Measurements from ENCODE around the gene EBF3.

Gene EBF3

DNA sequence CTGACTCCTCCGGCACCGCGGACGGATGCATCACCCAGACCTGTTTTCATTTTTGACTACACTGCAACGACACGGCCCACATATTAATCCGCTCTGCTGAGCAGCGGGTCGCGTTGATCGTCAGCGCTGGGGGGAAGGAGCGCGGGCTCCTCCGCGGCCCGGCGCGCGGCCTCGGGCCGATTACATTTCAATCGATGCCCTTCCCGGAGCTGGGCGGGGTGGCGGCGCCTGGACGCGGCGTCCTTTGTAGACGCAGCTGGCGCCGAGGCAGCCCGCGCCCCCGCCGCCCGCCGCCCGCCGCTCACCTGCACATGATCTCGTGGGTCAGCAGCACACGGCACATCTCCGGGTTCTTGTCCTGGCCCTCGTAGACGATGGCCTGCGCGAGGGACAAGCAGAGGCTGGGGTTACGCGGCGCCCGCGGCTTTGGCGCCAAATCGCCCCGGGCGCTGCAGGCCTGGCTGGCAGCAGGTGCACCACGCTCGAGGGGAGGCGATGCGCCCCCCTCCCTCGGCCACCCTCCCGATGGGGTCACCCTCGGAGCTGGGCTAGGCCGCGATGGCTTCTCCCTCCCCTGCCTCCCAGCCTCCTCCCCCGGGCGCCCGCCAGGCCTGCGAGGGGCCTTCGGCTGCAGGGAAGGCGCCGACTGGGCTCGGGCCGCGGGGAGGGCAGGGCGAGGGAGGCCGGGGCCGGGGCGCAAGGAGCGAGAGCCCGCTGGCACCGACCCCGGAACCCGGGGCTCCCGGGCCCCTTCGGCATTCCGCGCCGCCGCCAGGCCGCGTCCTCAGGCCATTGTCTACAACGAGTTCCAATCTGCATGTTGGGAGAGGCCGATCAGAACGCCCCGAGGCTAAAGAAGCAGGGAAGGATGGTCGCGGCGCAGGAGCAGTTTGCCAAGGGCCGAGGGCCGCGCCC, 5.2 kb downstream of the EBF3 start:
- DNase-seq: no peak

DNA sequence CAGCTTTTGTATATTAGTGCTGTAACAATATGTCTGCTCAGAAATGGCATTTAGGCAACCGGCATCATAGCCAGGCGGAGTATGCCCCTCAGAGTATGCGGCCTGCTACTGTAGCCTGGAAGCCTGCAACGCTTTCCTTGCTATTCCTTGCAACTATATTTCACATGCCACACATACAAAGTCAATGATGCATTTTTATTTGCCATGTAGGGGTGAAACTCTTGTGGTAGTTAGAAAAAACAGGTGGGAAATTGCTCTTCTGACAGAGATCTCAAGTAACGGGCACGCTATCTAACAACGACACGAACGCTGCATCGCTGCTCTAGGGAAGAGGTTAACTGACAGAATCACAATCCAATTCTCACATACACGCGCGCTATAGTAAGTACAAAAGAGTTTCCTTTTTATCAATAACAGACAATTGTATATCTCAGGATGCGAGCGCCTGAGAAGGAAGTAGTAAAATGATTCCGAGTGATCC, 5.9 kb downstream of the EBF3 start:
- no peak for DNase-seq

DNA sequence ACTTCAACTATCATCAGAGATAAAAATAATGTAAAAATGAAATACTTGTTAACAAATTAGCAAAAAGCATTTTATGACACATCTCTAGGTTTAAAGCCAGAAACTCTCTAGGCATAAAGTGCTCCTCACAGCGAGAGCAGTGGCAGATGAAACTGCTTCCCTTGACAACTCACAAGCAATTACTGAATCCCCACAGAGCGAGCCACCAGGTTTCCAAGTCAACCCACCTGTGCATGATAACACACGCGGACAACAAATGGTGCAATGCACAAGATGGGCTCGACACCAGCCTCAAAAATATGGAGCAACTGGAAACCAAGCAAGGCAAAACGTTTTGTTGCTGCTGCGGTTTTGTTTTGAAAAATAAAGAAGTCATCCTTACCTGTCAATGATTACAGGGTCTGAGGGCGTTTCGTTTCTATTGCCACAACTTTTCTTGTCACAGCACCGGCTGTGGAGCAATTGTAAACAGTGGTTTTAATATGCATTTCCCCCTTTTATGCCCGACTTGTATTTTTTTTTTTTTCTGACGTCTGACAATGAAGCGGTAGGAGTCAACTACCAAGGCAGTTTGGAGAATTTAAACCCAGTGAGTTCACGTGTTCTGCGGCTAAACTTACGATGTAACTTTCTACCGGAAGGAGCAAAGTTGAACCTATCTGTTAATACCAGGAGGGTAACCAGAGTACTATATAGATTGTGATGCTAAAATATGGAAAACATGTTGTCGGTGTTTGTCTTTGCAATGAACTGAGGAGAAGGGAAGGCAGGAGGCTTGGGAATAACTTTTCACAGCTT, 7.0 kb downstream of the EBF3 start:
- no peak for DNase-seq

DNA sequence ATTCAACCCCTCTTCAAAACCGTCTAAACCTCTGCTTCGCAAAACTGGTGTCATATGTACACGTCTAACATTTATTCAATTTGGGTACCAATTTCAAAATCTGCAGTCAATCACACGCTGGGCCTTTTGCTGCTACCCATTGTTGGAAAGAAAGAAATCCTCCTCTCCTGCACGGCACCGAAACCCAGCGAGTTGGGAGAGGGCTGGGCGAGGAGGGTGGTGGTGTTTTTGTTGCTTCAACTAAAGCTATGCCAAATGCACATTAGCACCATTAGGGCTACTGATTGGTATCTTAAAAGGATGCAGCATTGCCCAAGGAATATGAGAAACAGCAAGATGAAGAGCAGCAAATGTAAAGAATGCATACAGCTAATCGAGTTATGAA, 7.8 kb downstream of the EBF3 start:
- no peak for DNase-seq

DNA sequence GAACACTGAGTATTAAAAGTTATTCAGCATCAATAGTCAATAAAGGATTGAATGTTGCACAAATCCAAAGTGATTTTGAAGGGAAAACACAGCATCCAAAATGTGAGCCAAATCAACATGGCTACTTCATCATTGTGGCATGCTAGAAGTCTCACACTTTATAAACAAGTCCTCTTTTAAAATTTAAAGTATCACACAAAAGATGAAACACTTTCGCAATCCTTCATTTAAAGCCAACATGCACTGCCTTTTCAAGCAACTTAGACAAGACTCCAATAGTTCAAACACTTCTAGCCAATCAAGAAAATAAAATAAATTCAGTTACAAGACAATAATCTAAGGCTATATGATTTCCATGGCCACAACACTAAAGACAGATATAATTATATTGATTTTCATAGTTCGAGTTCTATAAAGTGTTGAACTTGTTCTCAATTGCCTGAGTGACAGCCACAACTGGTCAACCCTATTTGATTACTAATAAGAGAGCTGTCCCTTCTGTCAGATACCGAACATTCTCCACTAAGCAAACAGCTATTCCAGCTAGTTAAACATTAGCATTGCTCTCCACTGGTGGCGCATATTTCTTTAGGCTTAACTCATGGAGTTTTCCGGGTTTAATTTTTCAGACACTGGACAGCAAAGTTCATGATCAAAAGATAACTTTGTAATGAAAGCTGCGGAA, 8.3 kb downstream of the EBF3 start:
- DNase-seq: no peak

DNA sequence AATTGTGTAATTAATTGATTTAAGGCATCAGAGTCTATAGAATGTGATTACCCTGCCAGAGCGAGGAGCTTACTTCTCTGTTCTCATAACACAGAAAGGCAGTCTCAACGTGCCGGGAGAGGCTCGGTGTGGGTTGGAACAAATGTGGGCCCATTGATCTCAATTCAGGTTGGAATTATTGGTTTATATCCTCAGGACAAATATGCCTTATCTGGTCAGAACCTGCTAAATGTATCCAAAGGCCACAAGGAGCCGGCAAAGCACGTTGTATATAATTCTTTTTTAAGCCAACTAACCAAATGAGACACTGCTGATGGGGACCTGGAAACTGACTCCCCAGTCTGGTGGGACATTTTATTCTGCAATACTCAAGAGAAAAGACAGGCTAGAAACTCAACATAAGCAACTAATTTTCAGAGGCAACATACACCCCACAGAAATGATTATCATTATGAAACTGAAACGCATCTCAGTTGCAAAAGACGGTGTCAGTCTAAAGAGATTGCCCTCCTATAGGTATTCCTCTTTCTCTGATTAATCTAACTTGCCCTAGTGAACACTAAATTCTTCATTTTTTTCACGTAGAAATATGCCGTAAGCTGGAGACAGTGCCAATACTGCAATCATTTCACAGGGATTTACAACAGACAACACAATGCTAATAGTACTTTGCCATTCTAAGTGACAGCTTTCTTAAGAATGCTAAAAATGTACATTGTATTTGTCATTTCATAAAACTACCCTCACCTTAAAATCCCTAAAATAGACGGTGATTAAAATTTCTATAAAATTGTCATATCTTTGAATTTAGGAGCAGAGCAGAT, 9.4 kb downstream of the EBF3 start:
- no peak for DNase-seq

DNA sequence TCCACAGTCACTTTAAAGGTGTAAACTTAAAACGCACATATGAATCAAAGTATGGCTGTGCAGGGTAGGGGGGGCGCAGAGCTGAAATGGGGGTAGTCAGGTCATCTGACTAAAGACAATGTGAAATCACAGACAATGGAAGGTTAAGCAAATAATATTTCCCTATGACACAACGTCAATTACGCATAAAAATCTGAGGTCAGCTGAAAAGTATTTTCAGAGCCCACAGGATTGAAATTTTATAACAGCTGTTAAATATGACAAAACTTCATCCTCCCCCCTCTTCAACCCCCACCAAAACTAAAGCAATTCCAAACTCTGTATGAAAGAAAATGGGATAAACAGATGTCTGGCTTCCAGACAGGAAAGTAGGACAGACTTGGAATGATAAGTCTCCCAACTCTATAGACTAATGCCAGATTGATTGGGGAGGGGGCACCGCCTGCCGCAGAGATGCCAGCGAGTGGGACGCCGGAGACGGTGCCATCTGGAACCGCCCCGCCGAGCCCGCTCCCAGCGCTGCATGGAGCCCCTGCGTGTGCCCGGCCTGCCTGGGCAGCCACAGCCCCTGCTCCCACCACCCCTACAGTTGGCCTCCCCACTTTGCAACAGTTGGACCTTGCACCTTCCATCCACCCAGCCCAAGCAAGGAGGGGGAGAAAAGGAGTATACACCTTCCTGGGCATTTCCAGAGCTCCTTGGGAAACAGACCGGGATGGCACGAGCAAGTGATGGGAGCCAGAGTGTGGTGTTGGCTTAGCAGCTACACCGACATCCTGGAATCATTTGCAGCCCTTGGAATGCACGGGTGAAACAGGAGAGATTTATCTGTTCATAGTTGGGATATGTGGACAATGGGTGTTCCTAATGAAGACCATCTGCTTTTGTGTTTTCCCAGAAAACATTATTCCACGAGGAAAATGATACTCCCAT, 10.7 kb downstream of the EBF3 start:
- no peak for DNase-seq

DNA sequence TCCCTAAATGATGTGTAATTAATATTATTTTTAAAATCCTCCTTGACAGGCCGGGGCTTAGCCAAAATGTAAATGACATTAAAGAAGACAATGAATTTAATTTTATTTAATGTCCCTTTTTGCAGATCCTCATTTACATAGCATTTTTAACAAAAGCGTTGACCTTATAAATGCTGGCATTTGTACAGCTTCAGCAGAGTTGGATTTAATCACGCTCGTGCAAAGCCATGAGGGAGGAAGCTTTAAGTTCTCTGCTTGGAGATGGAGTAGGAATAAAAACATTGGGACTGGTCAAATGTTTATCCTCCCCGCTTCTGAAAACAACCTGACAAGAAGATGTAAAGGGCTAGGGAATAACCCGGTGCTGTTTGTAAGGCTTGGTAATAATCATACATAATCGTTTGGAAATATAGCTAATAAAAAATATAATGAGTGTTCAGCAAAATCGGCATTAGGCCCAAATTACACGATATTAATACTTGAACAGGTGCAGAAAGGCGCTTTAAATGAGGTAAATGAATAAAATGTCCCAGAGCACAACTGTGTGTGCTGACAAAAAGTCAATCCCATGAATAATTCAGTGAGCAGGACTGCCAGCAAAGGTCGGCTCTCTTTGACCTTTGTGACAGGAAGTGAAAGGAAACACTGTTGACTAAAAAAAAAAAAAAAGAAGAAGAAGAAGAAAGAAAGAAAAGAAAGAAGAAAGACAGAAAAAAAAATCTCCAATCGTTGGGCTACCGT, 11.5 kb downstream of the EBF3 start:
- DNase-seq: no peak

DNA sequence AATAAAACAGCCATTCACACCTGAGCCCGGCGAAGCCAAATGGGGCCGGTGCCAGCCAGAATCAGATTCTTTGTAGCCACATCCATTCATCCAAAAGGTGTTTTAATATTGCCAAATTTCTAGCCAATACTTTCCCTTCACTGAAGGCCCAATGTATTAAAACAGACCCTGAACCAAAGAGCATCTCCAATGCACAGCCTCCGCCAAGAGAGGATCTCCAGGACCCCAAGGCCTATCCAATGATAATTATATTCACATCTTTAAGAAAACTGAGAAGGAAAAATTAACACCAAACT, 12.2 kb downstream of the EBF3 start:
- no peak for DNase-seq

DNA sequence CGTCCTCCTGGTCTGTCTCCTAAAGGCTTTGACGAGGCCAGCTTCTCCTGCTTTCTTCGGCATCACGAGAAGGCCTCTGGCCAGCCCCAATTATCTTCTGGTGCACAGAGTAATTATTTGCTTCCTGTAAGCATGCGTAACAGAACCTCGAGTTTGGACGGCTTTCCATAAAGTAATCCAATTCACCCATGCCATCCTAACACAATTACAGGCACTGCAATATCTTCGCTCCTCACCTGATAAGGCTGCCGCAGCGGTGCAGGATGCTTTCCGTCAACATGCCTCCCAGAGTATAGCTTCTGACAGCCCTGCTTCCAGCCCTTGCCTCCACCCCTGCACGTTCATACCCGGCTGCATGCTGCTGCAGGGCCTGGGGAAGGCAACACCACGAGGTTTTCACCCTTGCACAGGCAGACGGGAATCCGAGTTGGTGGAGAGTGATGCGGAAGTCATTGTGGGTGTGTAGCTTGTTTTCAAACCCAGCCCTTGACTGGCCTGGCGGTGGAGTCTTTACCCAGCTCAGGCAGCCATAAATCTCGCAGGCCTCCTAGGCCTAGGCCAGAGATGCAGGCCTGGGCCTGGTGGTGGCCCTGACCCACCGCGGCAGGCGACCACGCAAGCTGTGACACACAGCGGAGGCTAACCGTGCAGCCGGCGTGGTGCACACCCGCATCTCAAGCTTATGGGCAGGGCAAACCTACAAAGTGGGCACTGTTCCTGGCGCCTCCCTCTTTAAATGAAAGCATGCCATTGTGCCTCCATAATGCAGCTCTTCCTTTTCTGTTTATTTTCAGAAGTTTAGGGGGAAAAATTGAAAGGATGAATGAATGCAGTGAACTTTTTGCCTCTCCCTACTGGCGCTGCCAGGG, 12.7 kb downstream of the EBF3 start:
- DNase-seq: no peak

DNA sequence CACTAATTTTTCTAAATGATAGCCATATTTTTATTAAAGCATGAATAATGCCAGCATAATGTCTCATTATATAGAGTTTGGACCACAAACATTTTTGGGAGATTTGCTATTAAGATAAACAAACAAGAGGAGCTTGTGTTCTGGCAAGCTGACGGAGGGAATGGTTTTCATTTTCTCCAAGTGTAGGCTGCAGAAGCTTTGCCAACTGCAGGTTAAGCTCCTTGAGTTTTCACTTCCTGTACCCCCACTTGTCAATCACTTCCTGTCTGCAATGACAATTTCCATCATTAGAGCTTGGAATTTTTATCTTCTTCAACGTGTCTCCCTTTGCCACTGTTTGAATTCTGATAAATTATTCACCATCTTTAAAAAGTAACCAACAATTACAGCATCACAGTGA, 13.4 kb downstream of the EBF3 start:
- no peak for DNase-seq

DNA sequence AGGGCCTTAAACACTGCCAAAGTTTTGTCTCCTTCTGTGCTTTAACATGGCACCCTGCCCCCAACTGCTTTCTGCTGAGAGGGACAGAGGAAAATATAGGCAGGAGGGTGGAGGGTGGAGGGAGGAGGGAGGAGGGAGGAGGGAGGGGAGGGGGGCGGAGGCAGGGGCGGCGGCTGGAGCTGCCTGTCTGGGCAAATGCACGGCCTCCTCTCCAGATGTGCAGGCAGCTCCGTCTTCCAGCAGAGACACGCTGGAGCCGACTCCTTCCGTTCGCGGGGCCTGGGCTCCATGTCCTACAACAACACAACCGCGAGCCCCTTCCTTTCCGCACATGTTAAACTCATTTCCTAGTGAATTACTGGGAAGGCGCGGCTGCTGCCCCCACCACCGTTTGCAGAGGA, 14.2 kb downstream of the EBF3 start:
- DNase-seq: no peak

DNA sequence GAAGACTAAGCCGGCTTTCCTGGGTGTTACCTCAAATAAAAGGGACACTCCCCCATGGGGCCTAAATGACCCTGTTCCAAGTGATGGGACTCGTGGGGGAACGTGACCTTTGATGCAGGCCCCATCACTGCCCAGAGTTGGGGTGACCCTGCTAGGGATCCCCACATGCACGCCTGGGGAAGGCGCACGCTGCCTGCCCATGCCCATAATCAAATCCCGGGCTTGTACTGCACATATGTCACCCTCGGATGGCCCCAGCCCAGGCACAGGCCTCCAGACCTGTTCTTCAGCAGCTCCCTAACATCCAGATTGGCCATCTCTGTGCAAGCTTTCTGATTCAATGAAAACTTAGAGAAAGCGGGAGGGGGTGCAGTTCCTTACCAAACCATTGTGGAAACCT, 14.7 kb downstream of the EBF3 start:
- no peak for DNase-seq

DNA sequence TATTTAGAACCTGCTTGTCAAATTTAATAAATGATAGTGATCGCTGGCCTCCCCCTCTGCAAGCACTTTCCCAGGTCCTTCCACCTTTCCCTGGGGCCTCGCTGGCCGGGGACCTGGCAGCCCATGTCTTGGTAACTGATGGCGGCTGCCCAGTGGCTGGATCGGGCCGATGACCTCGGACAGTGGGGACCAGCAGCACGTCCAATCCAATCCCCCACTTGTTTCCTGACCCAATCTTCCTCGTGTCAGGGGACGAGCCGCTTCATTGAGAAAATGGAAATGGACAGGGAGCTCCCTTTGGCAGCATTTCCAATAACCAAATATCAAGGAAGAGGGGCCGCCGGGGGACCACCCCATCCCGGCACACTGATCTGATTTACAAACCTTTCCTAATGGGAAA, 17.2 kb downstream of the EBF3 start:
- no peak for DNase-seq

DNA sequence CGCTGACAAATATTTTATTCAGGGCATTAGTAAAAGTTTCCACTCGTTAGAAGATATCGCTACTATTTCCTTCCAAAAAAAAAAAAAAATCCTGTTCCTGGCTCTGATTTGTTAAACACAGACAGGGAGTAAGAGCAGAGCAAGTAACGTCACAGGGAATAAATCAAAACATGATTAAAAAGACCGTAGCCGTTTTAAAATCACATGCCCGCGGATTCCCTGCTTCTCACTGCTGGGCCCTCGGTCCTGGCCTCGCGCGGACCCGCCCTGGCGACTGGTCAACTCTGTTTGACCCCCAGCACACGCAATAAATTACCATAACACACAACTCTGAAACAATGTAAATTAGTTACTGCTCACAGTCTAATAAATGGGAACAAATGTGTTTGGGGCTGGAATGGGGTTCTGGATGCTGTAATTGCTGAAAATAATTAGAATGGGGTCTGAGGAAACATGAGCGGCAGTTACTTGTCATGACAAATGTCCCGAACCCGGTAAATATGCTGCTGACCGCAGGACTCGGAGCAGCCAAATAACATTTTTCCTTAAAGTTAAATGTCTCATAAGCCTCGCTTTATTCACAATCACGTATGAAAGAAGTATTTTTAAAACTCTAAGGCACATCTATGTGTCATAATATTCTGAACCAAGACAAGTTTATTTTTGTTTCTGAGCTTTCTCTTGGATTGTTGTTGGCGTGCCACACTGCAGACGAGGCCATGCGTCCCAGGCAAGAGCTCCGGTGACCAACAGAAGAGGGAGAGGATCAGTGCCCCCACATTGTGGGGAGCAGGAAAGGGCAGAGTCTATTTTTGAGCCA, 17.9 kb downstream of the EBF3 start:
- DNase-seq: no peak

DNA sequence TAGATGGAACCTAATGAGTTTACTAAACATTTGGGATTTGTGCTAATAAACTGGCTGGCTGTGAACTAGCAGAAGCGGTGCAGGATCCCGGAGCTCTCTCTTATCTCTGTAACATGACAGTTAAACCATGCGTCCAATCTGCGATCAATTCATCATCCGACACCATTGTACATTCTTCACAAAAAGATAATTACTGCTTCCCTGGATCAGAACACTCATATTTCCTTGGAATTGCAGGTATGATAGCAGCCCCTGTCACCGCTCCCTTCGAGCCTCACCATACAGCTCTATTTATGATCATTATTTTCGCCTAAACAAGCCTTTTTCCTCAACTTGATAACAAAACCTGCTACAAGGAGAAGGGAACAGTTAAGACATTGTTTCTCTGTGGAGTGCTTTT, 18.5 kb downstream of the EBF3 start:
- no peak for DNase-seq

DNA sequence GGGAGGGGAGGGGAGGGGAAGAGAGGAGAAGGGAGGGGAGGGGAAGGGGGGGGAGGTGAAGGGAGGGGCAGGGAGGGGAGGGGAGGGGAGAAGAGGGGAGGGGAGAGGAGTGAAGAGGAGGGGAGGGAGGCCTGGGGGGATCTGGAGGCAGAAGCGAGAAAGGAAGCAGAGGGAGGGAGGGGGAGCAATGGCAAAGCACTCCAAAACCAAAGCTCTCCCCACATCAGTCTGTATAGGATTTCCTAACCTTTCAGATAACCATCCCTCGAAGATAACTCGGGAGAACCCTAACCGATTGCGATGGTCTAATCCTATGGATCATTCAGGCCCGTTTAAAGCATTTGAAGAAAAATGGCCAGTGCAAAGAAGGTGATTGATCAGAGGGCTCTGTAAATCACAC, 19.0 kb downstream of the EBF3 start:
- no peak for DNase-seq

DNA sequence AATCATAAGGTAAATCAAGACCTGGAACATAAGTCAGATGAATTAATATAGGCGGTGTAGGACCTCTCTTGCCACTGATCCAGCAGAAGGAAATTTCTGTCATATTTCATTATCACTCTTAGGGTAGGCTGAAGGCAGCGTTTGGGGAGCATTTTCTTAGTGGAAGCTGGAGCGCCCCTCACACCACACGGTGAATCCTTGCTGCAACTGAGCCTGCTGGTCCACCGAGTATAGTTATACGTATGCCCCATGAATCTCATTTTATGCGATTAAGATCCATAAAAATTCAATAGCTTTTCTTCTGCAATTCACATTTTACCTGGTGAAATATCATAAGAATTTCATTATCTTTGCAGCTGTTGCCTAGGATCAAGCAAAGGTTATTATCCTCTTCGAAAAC, 19.6 kb downstream of the EBF3 start:
- DNase-seq: no peak

Measured in CD4-positive, alpha-beta T cell treated with Interleukin-1 beta for 1 hour (primary cell).